Putamen (tissue), 1 donor: Measurements from ENCODE around the gene RALGAPB.
"Not testable (repeated sequence)": the region's sequence is repeated elsewhere in the genome, so short reads cannot be mapped to it uniquely, and the experiment has no call there.

Experiments used
- DNase-seq: peaks from one replicate; pipeline ENCODE4 v3.0.0-alpha.2; 2016; ENCODE audit warnings: low spot score

RALGAPB gene

DNA sequence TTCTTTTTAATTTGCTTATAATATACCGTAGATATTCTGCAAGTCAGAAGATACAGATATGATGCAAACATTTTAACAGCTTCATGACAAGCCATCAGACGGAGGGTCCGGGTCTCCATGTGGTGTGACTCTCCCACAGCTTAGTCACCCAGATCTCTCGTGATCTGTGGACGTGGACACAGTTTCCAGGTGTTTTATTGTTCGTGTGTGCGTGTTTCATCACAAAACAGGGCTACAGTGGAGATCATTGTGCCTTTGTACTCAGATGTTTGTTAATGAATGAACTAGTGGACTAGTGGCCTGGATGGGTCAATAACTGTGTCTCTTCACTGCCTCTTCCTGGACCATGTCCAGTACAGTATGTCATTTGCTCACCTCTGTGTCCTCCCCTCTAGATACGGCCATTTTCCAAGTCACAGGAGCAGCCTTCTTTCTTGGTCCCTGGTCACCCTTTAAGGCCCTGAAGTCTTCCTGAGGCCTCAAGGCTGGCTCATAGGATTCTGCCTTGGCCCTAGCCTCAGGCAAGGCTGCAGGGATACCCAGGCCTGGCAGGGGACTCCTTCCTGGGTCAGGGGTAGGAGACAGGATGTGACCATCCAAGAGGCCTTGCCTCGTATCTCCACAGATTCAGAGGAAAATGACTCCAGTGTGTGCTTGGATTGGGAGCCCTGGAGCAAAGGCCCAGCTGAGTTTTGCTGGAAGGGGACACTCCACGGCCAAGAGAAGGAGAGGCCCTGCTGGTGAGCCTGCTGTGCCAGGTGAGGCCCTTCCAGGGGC is 112.9 kb downstream of the RALGAPB start:
- DNase-seq: no peak

DNA sequence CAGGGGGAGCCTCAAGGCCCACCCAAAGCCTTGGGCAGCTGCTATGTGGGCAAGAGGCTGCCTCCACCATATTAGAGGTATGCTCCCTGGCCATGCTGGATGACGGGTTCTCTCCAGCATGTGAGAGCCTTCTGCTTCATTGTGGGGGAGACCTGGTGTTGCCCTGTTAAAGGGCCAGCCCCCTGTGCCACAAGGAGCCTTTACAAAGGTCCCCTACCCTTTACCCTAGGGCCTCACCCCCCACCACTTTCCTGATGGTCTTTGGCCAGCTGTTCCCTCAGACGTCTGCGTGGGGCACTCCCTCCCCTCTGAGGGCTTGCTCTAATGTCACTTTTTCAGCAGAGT is 113.5 kb downstream of the RALGAPB start:
- DNase-seq: no peak

DNA sequence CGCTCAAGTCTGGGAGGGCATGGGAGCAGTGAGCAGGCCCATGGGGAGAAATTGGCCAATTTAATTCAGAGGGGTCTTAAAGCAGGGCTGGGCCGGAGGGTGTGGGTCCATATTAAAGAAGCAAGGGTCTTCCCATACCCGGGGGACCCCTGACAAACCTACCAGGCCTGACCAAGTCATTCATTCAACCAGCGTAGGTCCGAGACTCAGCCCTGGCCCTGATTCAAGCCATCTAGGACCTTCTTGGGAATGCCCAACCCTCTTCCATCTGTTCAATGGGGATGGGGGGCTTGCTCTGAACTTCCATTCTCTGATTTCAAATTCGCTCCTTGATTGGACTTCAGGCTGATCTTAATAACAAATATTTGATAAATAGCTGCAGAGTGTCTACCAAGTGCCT is 115.7 kb downstream of the RALGAPB start:
- no peak for DNase-seq

DNA sequence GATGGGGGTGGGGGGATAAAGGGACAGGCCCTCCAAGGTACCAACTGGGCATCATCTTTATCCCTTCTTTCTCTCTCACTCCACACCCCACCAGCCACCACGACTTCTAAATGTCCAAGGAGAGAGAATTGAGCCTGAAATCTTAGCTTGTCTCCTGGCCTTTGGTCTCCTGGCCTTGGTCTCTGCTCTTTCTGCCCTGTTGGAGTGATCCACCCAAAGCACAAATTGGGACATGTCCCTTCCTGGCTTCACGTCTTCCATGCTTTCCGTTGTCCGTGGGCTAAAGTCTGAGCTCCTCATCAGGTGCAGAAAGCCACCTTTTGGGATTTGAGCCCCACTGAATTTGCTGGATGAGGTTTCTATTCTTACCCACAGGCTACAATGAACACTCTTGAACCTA is 116.7 kb downstream of the RALGAPB start:
- no peak for DNase-seq

- no peak for DNase-seq
Observed at GRCh38 chr20:38589967-38590675, 117.5 kb downstream of the RALGAPB start.

GRCh38 chr20:38590676-38591473 is 118.2 kb downstream of the RALGAPB start:
- DNase-seq: peak; percentile 12

- no peak for DNase-seq
Observed at GRCh38 chr20:38591474-38592410, 119.1 kb downstream of the RALGAPB start.

- DNase-seq: not testable (repeated sequence)
Observed at GRCh38 chr20:38592411-38592790, 119.8 kb downstream of the RALGAPB start.

GRCh38 chr20:38594281-38594680 is 121.6 kb downstream of the RALGAPB start:
- DNase-seq: not testable (repeated sequence)

DNA sequence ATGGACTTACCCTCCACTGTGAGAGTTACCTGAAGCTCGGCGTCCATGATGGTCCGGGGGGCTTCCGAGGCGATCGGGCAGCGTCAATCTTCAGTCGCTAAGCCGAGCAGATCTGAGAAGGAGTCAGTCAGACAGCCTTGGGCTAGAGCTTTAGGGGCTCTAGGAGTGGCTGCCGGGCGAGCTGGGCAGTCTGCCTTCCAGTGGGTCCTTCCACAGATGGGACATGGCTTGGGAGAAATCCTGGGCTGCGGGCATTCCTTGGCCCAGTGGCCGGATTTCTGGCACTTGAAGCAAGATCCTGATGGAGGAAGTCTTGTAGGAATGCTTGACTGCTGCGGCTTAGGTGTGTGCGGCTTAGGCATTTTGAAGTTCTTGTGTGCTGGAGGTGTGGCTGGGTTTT is 123.2 kb downstream of the RALGAPB start:
- not testable (repeated sequence) for DNase-seq

DNA sequence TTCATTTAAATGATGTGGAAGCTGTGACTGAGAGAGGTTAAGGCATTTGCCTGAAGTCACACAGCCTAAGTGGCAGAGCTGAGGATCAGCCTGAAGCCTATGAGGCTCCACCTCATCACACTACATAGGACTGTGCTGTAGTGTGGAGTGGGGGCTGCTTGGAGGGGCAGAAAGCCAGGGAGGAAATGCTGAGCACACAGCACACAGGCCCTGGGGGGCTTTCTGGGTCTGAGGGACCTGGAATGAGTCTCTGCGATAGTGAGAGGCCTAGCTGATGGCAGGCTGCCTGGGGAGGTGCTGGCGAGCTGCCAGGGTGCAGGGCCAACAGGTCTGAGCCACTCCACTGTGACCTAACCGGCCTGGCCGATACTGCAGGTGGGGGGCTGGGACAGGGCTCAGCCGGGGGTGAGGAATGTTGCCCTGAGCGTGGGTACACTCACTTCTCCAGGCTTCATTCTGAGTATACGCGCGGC is 126.8 kb downstream of the RALGAPB start:
- no peak for DNase-seq

DNA sequence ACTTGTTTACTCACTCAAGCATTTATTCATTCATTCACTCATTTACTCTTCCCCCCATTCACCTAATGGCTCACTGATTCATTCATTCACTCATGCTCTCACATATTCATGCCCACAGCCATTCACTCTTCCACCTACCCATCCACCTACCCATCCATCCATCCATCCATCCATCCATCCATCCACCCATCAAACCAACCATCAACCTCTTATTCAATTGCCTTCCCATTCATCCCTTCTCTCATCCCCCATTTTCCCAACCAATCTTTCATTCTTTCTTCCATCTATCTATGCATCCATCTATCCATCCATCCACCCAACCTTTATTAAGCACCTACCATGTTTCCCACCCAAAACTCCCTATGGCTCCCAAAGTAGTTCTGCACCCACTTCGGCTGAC is 127.4 kb downstream of the RALGAPB start:
- DNase-seq: no peak

DNA sequence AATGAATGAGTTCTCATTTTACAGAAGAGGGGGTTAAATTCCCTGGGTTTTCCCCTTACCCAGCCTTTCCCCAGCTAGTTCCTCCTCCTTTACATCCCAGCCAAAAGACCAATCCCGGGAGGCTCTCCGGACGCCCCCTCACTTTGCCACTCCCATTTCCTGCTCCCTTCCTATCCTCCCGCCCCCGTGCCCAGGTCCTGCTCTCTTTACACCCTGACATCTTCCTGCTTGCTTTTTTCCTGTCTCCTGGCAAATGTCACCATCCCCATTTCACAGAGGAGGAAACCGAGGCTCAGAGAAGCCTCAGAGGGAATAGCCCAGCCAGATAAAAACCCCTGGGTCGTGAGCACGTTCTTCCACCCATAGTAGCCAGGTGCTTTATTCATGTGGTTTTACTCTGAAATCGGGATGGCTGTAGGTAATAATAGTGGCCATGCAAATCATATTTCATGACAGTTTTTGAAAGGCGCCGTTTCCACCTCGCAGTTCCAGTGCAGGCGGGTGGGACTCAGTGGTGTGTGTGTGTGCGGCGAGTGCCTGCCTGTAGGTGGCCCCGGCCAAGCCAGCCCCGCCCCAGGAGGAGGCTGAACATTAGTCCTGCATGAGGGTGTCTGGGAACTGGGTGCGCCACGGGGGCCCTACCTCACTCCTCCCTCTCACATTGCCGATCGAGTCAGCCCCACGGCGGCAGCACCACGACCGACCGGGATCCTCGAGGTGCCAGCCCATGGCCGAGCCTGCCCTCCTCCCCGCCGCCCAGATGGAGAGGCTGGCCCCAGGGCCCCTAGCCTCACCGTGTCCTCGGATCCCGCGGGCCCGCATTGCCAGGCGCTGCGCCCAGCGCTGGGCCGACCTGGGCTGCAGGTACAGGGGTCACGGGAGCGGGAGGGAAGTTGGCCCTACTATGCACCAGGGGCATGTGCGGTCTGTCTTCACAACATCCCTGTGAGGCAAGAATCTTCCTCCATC is 128.9 kb downstream of the RALGAPB start, which contains the start of gene ARHGAP40:
ARHGAP40 (plus strand) TSS at position 594 of the 969 bp plus-strand sequence.
- peak; percentile 34 for DNase-seq

- DNase-seq: no peak
Observed at GRCh38 chr20:38602185-38602581, 129.5 kb downstream of the RALGAPB start.

DNA sequence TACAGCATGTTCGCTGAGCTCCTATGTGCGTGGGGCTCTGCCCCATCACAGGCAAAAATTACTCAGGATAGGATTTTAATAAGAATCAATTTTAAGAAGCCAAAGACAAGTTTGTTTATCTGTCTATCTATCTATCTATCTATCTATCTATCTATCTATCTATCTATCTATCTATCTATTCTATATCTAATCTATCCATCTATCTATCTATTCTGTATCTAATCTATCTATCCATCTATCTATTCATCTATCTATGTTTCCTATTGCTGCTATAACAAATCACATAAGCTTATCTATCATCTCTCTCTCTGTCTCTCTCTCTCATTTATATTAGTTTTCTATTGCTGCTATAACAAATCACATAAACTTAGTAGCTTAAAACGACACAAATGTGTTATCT is 130.6 kb downstream of the RALGAPB start:
- no peak for DNase-seq

DNA sequence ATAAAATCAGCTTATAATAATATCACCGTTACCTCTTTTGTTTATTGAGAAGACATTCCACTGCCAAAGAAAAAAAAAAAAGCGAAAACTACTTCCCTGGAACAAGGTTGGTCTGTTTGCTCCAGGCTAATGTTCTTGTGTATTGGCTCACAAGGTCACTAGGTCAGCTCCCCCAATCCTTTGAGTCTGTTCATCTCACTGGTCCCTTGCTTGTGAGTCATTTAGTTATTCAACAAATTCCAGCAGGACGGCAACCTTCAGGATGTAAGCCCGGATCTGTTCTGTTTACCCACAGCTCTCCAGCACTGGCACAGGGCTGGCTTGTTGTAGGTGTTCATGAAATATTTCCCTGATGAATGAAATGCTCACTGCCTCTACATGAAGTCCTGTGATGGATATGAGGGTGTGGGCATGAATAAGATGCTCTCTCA is 132.2 kb downstream of the RALGAPB start:
- no peak for DNase-seq

DNA sequence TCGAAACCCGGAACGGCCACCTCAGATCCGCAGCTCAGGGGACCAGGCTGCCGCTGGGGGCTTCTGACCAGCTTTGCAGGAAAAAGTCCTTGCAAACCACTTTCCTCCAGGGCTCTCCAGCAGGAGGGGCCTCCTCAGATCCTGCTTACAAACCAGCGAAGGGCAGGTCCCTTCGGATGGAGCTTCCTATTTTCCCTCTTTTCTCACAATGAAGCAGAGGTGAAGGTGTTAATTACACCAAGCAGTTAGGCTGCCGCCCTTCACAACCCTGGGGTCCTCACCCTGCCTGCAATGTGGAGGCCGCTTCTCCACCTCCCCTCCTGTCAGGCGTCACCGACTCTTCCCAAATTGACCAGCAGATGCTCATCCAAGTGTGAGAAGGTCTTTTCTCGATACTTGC is 134.7 kb downstream of the RALGAPB start:
- no peak for DNase-seq

DNA sequence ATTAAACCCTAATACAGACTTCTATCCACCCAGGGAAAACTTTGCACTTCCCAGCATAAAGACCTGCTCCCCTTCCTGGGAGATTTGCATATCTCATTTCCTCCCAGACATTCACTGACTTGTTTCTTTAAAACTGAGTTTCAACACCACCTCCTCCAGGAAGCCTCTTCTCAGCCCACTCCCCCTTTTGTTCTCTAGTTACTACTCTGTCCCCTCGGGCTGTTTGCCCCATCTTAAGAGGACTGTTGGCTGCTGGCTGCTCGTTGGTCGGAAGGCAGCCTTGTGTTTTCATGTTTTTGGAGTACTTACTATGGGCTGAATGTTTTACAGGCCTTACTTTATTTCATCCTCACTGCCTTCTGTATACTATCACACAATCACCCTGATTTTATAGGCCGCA is 135.5 kb downstream of the RALGAPB start:
- no peak for DNase-seq

DNA sequence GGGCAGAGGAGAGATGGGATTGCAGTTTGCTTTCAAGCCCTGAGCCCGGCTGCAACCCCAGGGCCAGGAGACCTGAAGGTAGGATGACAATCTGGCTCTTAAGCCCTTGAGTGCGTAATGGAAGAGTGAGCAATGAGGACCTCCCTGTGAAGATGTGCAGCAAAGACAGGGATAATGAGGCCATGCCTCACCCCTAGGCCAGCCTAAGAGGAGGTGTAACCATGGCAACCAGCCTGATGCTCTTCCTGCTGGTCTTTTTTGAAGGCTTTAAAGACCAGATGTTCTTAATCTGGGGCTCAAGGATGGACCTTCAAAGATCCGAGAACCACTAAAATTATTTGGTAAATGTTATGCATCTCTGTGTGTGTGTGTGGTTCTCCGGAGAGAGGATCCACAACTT is 137.2 kb downstream of the RALGAPB start:
- DNase-seq: no peak

- no peak for DNase-seq
Observed at GRCh38 chr20:38610521-38610920, 137.9 kb downstream of the RALGAPB start.
